GM12878 (cell line): Measurements from ENCODE around the gene RBM26. TPM values are rescaled to one million over a fixed set of nuclear protein-coding genes. Genes with fewer than 3 reads are reported as not detected.

Experiments
- ATAC-seq: fragments of 200-7000 bp; cut with Tn5 transposase; 3 replicates; pipeline ENCODE4 v1.9.1; 2020; ENCODE audit warnings: mild to moderate bottlenecking, moderate library complexity
- BruUV-seq: library from RNA; stranded (reverse); fragments of 400-500 nt; replicated peaks from 2 replicates; lab custom pipeline; 2021; lab: Mats Ljungman, UMichigan
- CTCF ChIA-PET: fragments of 300-600 bp; sonication (Branson Sonifier 250); formaldehyde crosslinking; extraction: SDS; loops from one replicate; lab custom pipeline; 2021; ENCODE audit warnings: inconsistent platforms; lab: Yijun Ruan, JAX
- POLR2A ChIA-PET: fragments of 350-600 bp; formaldehyde crosslinking; extraction: SDS; loops from one replicate; lab custom pipeline; 2021; ENCODE audit warnings: inconsistent platforms; lab: Charles Lee
- RAD21 ChIA-PET: fragments of 300-600 bp; sonication (Branson Sonifier 250); formaldehyde crosslinking; loops from one replicate; lab custom pipeline; 2023; ENCODE audit warnings: antibody characterized with exemption; ENCODE audit not compliant: unreplicated experiment; lab: Charles Lee
- SMC1A ChIA-PET: fragments of 300-600 bp; sonication (Branson Sonifier 250); formaldehyde crosslinking; loops from one replicate; lab custom pipeline; 2023; ENCODE audit not compliant: unreplicated experiment, uncharacterized antibody; lab: Charles Lee
- DNase-seq: peaks from one replicate; pipeline ENCODE4 v3.0.0-alpha.2; 2011; ENCODE audit warnings: low read depth, low spot score
- FAIRE-seq: peaks from 3 replicates; lab custom pipeline; 2011; peaks lifted over from hg19 to GRCh38; lab: Jason Lieb, UNC
- H2AFZ ChIP-seq: 2 replicates; pipeline ENCODE4 v1.6.0; 2011; ENCODE audit warnings: low read depth, low read length, control low read depth; ENCODE audit not compliant: control insufficient read depth
- H3K27ac ChIP-seq: 2 replicates; pipeline ENCODE4 v1.5.1; 2011; ENCODE audit warnings: control low read depth; ENCODE audit not compliant: control insufficient read depth, insufficient read depth
- H3K27me3 ChIP-seq, 2 experiments: replicated peaks in 1 of 2; 2 replicates each; pipeline versions ENCODE4 v1.6.0 to v1.6.1; 2011; ENCODE audit warnings: low read length in 1 of 2; ENCODE audit not compliant: control insufficient read depth in 2 of 2, insufficient read depth in 2 of 2
- H3K36me3 ChIP-seq, 2 experiments: 2 replicates each; pipeline ENCODE4 v1.5.1; 2011; ENCODE audit warnings: low read length in 1 of 2; ENCODE audit not compliant: control insufficient read depth in 2 of 2, insufficient read depth in 2 of 2
- H3K4me1 ChIP-seq: 2 replicates; pipeline ENCODE4 v1.6.1; 2011; ENCODE audit warnings: mild to moderate bottlenecking, low read length, moderate library complexity, mixed read lengths; ENCODE audit not compliant: control insufficient read depth, insufficient read depth
- H3K4me2 ChIP-seq: 2 replicates; pipeline ENCODE4 v1.6.0; 2011; ENCODE audit warnings: control low read depth; ENCODE audit not compliant: control insufficient read depth, insufficient read depth
- H3K4me3 ChIP-seq: fragments of 200-600 bp; sonication (generic); 2 replicates; pipeline ENCODE4 v1.5.1; 2016
- H3K79me2 ChIP-seq: 2 replicates; pipeline ENCODE4 v1.6.0; 2011; ENCODE audit warnings: low read length; ENCODE audit not compliant: control insufficient read depth, insufficient read depth
- H3K9ac ChIP-seq: 2 replicates; pipeline ENCODE4 v1.8.0; 2011; ENCODE audit warnings: low read length, control low read depth, mixed read lengths; ENCODE audit not compliant: control insufficient read depth, insufficient read depth
- H3K9me3 ChIP-seq: replicated peaks from 3 replicates; pipeline ENCODE4 v1.5.1; 2011; ENCODE audit warnings: mild to moderate bottlenecking, low read length; ENCODE audit not compliant: control insufficient read depth, insufficient read depth
- H4K20me1 ChIP-seq: 2 replicates; pipeline ENCODE4 v1.6.0; 2011; ENCODE audit not compliant: control insufficient read depth, insufficient read depth
- CBX3 ChIP-seq: fragments of 200-600 bp; sonication (generic); IDR thresholded peaks from 2 replicates; pipeline ENCODE4 v1.6.1; 2016; ENCODE audit warnings: low read depth, borderline replicate concordance
- ETV6 ChIP-seq, 2 experiments: fragments of 450-650 bp in 1 of 2; IDR thresholded peaks in 1 of 2; conservative IDR thresholded peaks in 1 of 2; 2 replicates each; pipeline ENCODE4 v1.6.1; 2014; ENCODE audit warnings: antibody characterized with exemption in 1 of 2, borderline replicate concordance in 1 of 2, low read depth in 1 of 2, mild to moderate bottlenecking in 1 of 2, moderate library complexity in 1 of 2
- RAD21 ChIP-seq: IDR thresholded peaks from 2 replicates; pipeline ENCODE4 v1.6.1; 2011; ENCODE audit warnings: mild to moderate bottlenecking, low read depth, low read length, moderate library complexity; ENCODE audit not compliant: insufficient read depth
- RBBP5 ChIP-seq: fragments of 200-600 bp; sonication (generic); conservative IDR thresholded peaks from 2 replicates; pipeline ENCODE4 v1.6.1; 2016
- SREBF2 ChIP-seq: IDR thresholded peaks from 2 replicates; pipeline ENCODE4 v1.6.1; 2012; ENCODE audit warnings: mild to moderate bottlenecking, low read length
- STAT1 ChIP-seq: fragments of 450-650 bp; conservative IDR thresholded peaks from 2 replicates; pipeline ENCODE4 v1.6.1; 2014; ENCODE audit warnings: antibody characterized with exemption, mild to moderate bottlenecking
- YY1 ChIP-seq: IDR thresholded peaks from 2 replicates; pipeline ENCODE4 v1.6.1; 2011; ENCODE audit warnings: low read depth, mild to moderate bottlenecking, low read length
- WGBS: methylation state at CpG from one replicate; pipeline ENCODE4 v1.1.6; 2016; ENCODE audit warnings: low lambda C conversion rate; ENCODE audit not compliant: insufficient replicate concordance, insufficient coverage; ENCODE audit errors: missing lambda C conversion rate; 5-methylcytosine and 5-hydroxymethylcytosine counted together
- in situ Hi-C: fragments of 300-500 bp; cut with MboI; formaldehyde crosslinking; loops from 9 replicates; pipeline ENCODE4 v1.14.3; 2018; ENCODE audit warnings: mixed read lengths
- intact Hi-C: fragments of 100-400 bp; cut with micrococcal nuclease; formaldehyde crosslinking; loops from one replicate; pipeline ENCODE4 v1.14.2; 2022; ENCODE audit not compliant: unreplicated experiment
- polyA plus RNA-seq, 11 experiments: library from polyadenylated mRNA; depleted of rRNA in 4 of 11; unstranded in 6 of 11; stranded (reverse) in 5 of 11; fragments of >200 nt; fragmentation: Nextera tagmentation in 4 of 11; fragmentation: Illumina TruSeq in 1 of 11; extraction: Ambion mirVana in 4 of 11; extraction: Trizol in 1 of 11; gene quantifications; 1 replicate in 1 of 11; 2 replicates in 10 of 11; pipeline versions ENCODE4 v1.2.1 to v1.2.3, GENCODE V29; 2011 to 2016; ENCODE audit warnings: inconsistent platforms in 2 of 11, missing spikeins in 2 of 11, low read depth in 1 of 11
- total RNA-seq, 4 experiments: library from RNA; depleted of rRNA in 3 of 4; stranded (reverse); fragments of >200 nt in 3 of 4; fragmentation: Illumina TruSeq in 1 of 4; extraction: Trizol in 1 of 4; gene quantifications; 2 replicates each; pipeline versions ENCODE4 v1.2.1 to v1.2.3, GENCODE V29; 2013 to 2021
- TF ChIP-seq, protein P1 (sequence below): fragments of 450-650 bp; IDR thresholded peaks from 2 replicates; pipeline ENCODE4 v1.6.1; 2016; ENCODE audit warnings: mild to moderate bottlenecking, moderate library complexity, borderline replicate concordance
- TF ChIP-seq, protein P2 (sequence below): fragments of 450-650 bp; IDR thresholded peaks from 2 replicates; pipeline ENCODE4 v1.6.1; 2018; ENCODE audit warnings: mild to moderate bottlenecking, low read depth, moderate library complexity; ENCODE audit not compliant: partially characterized antibody
- TF ChIP-seq, protein P3 (sequence below): IDR thresholded peaks from 2 replicates; pipeline ENCODE4 v1.6.1; 2011; ENCODE audit warnings: low read depth, mild to moderate bottlenecking, low read length, moderate library complexity, borderline replicate concordance; ENCODE audit errors: extremely low read depth

Gene RBM26
- total and polyA plus RNA-seq, 10 of the 15 experiments (the other 5 are each of a cell fraction or from before 2014, with no cell fraction given) = 17.6 to 71.3 (median 38.9) TPM

DNA sequence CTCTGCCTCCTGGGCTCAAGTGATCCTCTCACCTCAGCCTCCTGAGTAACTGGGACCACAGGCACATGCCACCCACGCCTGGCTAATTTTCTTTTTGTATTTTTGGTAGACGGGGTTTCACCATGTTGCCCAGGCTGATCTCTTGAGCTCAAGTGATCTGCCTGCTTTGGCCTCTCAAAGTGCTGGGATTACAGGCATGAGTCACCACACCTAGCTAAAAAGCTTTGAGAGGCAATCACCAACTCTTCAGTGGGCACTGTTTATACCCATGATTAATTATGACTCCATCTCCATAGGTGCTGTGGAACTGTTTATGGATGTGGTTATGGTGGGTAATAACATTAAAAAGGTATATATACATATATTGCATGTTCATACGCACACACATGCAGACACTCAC is 7.5 kb upstream of the RBM26 start (continued):
- TF ChIP-seq, protein P1, sequence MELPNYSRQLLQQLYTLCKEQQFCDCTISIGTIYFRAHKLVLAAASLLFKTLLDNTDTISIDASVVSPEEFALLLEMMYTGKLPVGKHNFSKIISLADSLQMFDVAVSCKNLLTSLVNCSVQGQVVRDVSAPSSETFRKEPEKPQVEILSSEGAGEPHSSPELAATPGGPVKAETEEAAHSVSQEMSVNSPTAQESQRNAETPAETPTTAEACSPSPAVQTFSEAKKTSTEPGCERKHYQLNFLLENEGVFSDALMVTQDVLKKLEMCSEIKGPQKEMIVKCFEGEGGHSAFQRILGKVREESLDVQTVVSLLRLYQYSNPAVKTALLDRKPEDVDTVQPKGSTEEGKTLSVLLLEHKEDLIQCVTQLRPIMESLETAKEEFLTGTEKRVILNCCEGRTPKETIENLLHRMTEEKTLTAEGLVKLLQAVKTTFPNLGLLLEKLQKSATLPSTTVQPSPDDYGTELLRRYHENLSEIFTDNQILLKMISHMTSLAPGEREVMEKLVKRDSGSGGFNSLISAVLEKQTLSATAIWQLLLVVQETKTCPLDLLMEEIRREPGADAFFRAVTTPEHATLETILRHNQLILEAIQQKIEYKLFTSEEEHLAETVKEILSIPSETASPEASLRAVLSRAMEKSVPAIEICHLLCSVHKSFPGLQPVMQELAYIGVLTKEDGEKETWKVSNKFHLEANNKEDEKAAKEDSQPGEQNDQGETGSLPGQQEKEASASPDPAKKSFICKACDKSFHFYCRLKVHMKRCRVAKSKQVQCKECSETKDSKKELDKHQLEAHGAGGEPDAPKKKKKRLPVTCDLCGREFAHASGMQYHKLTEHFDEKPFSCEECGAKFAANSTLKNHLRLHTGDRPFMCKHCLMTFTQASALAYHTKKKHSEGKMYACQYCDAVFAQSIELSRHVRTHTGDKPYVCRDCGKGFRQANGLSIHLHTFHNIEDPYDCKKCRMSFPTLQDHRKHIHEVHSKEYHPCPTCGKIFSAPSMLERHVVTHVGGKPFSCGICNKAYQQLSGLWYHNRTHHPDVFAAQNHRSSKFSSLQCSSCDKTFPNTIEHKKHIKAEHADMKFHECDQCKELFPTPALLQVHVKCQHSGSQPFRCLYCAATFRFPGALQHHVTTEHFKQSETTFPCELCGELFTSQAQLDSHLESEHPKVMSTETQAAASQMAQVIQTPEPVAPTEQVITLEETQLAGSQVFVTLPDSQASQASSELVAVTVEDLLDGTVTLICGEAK = no peak
- TF ChIP-seq RBBP5 = no peak
- no peak for TF ChIP-seq SREBF2
- TF ChIP-seq, protein P2, sequence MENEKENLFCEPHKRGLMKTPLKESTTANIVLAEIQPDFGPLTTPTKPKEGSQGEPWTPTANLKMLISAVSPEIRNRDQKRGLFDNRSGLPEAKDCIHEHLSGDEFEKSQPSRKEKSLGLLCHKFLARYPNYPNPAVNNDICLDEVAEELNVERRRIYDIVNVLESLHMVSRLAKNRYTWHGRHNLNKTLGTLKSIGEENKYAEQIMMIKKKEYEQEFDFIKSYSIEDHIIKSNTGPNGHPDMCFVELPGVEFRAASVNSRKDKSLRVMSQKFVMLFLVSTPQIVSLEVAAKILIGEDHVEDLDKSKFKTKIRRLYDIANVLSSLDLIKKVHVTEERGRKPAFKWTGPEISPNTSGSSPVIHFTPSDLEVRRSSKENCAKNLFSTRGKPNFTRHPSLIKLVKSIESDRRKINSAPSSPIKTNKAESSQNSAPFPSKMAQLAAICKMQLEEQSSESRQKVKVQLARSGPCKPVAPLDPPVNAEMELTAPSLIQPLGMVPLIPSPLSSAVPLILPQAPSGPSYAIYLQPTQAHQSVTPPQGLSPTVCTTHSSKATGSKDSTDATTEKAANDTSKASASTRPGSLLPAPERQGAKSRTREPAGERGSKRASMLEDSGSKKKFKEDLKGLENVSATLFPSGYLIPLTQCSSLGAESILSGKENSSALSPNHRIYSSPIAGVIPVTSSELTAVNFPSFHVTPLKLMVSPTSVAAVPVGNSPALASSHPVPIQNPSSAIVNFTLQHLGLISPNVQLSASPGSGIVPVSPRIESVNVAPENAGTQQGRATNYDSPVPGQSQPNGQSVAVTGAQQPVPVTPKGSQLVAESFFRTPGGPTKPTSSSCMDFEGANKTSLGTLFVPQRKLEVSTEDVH = no peak
- TF ChIP-seq, all 136 proteins: peak for 0

DNA sequence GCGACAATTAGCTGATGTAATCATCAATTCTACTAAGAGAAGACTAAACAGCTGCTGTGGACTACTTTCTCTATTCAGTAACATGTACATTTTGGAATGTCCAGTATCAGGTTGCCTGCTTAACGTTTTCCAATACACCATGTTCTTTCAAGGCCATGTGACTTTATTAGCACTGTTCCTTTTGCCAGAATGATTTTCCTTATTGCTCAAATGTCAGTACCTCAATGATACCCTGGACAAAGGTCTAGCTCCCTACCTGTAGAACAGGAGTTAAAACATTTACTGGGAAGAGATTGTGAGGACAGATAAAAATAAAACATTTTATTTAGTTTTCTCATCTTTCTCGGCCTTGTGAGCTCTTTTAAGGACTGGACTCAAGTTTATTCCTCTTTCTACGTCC is 3.8 kb upstream of the RBM26 start:
- Histone ChIP-seq H3K79me2 (peaks cover 28% of the 10 kb centered on the region), H3K4me2 (no peak overlapping the region), H4K20me1 (no peaks in the 10 kb centered on the region), H3K27me3 (no peaks in the 10 kb centered on the region), H3K9ac (no peak overlapping the region), H2AFZ (no peak overlapping the region), H3K4me1 (no peaks in the 10 kb centered on the region), H3K4me3 (no peak overlapping the region), H3K36me3 (peaks cover 0 to 4% of the 10 kb centered on the region in 2 experiments; a peak in 2 of 4 replicates), H3K9me3 (no peaks in the 10 kb centered on the region), H3K27ac (no peak overlapping the region)
- ChIA-PET RAD21 (interaction anchor here (0.7 kb wide), 1 partner anchor 14 kb away, joined by 3 read pairs; no protein-coding TSS in a partner anchor), SMC1A (interaction anchor here (0.7 to 2.2 kb wide), 8 partner anchors 8 to 130 kb away, joined by 3 to 8 read pairs (median 6); no protein-coding TSS in a partner anchor), POLR2A (interaction anchor here (0.7 kb wide), 1 partner anchor 281 kb away, joined by 5 read pairs; no protein-coding TSS in a partner anchor), CTCF (interaction anchor here (1.5 to 3.1 kb wide), 3 partner anchors 14 to 131 kb away, joined by 4 to 17 read pairs (median 8); no protein-coding TSS in a partner anchor)
- intact Hi-C loops (no loop called here), in situ Hi-C loops (no loop called here)
- FAIRE-seq (no peak), ATAC-seq (no peak), DNase-seq (no peak)
- no TSS peak for BruUV-seq
- TF ChIP-seq STAT1 (no peak), ETV6 (conservative IDR thresholded peaks at IDR 0.05 in 1 of 2, IDR thresholded peaks at IDR 0.05 in 1 of 2; ENCODE audit: borderline replicate concordance in 1 of 2, low read depth in 1 of 2) (no peak), YY1 (no peak), RAD21 (no peak), CBX3 (no peak)
- TF ChIP-seq, protein P3, sequence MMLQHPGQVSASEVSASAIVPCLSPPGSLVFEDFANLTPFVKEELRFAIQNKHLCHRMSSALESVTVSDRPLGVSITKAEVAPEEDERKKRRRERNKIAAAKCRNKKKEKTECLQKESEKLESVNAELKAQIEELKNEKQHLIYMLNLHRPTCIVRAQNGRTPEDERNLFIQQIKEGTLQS = no peak
- TF ChIP-seq, all 136 proteins: peak for 0
- 55% methylated on average over 4 of the region's 4 CpGs for WGBS
